SK-N-SH treated with all-trans-retinoic acid at 6 μM for 48 hours (cell line): Measurements from ENCODE around the gene LGALS7.

Experiments
- BACH2 ChIP-seq: fragments of 250-450 bp; sonication (Bioruptor Pico); IDR thresholded peaks from 2 replicates; pipeline ENCODE4 v1.9.0; 2021; ENCODE audit warnings: mild to moderate bottlenecking, borderline replicate concordance
- CSDC2 ChIP-seq: fragments of 250-450 bp; sonication (Bioruptor Pico); IDR thresholded peaks from 2 replicates; pipeline ENCODE4 v1.5.0; 2020; ENCODE audit warnings: mild to moderate bottlenecking, moderate library complexity
- RARB ChIP-seq: fragments of 250-450 bp; sonication (Bioruptor Pico); IDR thresholded peaks from 2 replicates; pipeline ENCODE4 v1.8.0; 2021; ENCODE audit warnings: mild to moderate bottlenecking, moderate library complexity
- TCF4 ChIP-seq: fragments of 250-450 bp; sonication (Bioruptor Pico); IDR thresholded peaks from 2 replicates; pipeline ENCODE4 v1.8.0; 2021; ENCODE audit warnings: mild to moderate bottlenecking, moderate library complexity, borderline replicate concordance
- TOX ChIP-seq: fragments of 250-450 bp; sonication (Bioruptor Pico); IDR thresholded peaks from 2 replicates; pipeline ENCODE4 v1.8.0; 2021; ENCODE audit warnings: mild to moderate bottlenecking, moderate library complexity, borderline replicate concordance
- ZFP3 ChIP-seq: fragments of 250-450 bp; sonication (Bioruptor Pico); IDR thresholded peaks from 2 replicates; pipeline ENCODE4 v1.5.0; 2020; ENCODE audit warnings: mild to moderate bottlenecking, moderate library complexity
- ZFP30 ChIP-seq: fragments of 450-650 bp; formaldehyde crosslinking; IDR thresholded peaks from 2 replicates; pipeline ENCODE4 v1.5.0; 2022; ENCODE audit warnings: mild to moderate bottlenecking, moderate library complexity
- ZNF565 ChIP-seq: fragments of 450-650 bp; formaldehyde crosslinking; conservative IDR thresholded peaks from 2 replicates; pipeline ENCODE4 v1.5.0; 2020; ENCODE audit warnings: low read depth, mild to moderate bottlenecking, moderate library complexity
- ZNF70 ChIP-seq: fragments of 450-650 bp; formaldehyde crosslinking; IDR thresholded peaks from 2 replicates; pipeline ENCODE4 v1.5.0; 2020; ENCODE audit warnings: mild to moderate bottlenecking, moderate library complexity
- ZNF8 ChIP-seq: fragments of 450-650 bp; formaldehyde crosslinking; IDR thresholded peaks from 2 replicates; pipeline ENCODE4 v1.5.0; 2020; ENCODE audit warnings: mild to moderate bottlenecking, moderate library complexity
- TF ChIP-seq, protein P1 (sequence below): fragments of 250-450 bp; sonication (Bioruptor Pico); IDR thresholded peaks from 2 replicates; pipeline ENCODE4 v1.5.0; 2020; ENCODE audit warnings: mild to moderate bottlenecking, moderate library complexity
- TF ChIP-seq, protein P2 (sequence below): fragments of 250-450 bp; sonication (Bioruptor Pico); IDR thresholded peaks from 2 replicates; pipeline ENCODE4 v1.8.0; 2020; ENCODE audit warnings: mild to moderate bottlenecking, moderate library complexity, borderline replicate concordance

DNA sequence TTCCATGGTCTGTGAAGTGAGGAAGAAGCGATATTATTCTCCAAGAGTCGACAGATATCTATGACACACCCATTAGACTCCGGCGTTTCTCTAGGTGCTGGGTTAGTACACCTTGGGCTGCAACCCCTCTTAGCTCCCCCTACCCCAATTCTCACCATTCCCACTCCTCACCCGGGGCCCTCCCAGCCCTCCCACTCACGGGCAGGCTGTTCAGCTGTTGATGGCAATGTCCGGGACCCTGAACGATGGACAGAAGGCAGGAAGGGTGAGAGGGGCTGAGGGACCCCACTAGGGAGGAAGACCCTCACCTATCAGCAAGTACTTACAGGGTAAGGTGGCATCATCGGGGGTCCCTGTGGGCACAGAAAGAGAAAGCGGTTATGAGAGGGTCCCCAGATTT is 30.2 kb upstream of the LGALS7 start:
- TF ChIP-seq, protein P1, sequence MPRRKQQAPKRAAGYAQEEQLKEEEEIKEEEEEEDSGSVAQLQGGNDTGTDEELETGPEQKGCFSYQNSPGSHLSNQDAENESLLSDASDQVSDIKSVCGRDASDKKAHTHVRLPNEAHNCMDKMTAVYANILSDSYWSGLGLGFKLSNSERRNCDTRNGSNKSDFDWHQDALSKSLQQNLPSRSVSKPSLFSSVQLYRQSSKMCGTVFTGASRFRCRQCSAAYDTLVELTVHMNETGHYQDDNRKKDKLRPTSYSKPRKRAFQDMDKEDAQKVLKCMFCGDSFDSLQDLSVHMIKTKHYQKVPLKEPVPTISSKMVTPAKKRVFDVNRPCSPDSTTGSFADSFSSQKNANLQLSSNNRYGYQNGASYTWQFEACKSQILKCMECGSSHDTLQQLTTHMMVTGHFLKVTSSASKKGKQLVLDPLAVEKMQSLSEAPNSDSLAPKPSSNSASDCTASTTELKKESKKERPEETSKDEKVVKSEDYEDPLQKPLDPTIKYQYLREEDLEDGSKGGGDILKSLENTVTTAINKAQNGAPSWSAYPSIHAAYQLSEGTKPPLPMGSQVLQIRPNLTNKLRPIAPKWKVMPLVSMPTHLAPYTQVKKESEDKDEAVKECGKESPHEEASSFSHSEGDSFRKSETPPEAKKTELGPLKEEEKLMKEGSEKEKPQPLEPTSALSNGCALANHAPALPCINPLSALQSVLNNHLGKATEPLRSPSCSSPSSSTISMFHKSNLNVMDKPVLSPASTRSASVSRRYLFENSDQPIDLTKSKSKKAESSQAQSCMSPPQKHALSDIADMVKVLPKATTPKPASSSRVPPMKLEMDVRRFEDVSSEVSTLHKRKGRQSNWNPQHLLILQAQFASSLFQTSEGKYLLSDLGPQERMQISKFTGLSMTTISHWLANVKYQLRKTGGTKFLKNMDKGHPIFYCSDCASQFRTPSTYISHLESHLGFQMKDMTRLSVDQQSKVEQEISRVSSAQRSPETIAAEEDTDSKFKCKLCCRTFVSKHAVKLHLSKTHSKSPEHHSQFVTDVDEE = no peak
- TF ChIP-seq ZFP3 (CRISPR knock-in tag) (no peak), ZNF8 (CRISPR knock-in tag) (no peak), RARB (CRISPR knock-in tag) (no peak), ZFP30 (no peak), TCF4 (CRISPR knock-in tag) (no peak), BACH2 (no peak), TOX (CRISPR knock-in tag) (no peak), ZNF565 (CRISPR knock-in tag) (no peak), ZNF70 (CRISPR knock-in tag) (no peak), CSDC2 (no peak)
- TF ChIP-seq, protein P2, sequence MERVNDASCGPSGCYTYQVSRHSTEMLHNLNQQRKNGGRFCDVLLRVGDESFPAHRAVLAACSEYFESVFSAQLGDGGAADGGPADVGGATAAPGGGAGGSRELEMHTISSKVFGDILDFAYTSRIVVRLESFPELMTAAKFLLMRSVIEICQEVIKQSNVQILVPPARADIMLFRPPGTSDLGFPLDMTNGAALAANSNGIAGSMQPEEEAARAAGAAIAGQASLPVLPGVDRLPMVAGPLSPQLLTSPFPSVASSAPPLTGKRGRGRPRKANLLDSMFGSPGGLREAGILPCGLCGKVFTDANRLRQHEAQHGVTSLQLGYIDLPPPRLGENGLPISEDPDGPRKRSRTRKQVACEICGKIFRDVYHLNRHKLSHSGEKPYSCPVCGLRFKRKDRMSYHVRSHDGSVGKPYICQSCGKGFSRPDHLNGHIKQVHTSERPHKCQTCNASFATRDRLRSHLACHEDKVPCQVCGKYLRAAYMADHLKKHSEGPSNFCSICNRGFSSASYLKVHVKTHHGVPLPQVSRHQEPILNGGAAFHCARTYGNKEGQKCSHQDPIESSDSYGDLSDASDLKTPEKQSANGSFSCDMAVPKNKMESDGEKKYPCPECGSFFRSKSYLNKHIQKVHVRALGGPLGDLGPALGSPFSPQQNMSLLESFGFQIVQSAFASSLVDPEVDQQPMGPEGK (CRISPR knock-in tag) = no peak
